Cardiac muscle cell (in vitro differentiated cells and primary cell): ENCODE results near the gene FGGY. TPM values are rescaled to one million over a fixed set of nuclear protein-coding genes. Genes with fewer than 3 reads are reported as not detected.

Source experiments
- DNase-seq, 2 donors: peaks; one replicate each; pipeline versions ENCODE4 v3.0.0 to v3.0.0-alpha.2; 2010 to 2017; ENCODE audit warnings: low read depth in 1 of 2, low spot score in 1 of 2
- H3K27ac ChIP-seq: fragments of 200-600 bp; sonication (generic); 2 replicates; pipeline ENCODE4 v1.5.1; 2016
- H3K27me3 ChIP-seq: fragments of 200-600 bp; sonication (generic); 2 replicates; pipeline ENCODE4 v1.6.0; 2016; ENCODE audit warnings: control low read depth
- H3K36me3 ChIP-seq: fragments of 200-600 bp; sonication (generic); 2 replicates; pipeline ENCODE4 v1.5.1; 2016; ENCODE audit warnings: control low read depth
- H3K4me1 ChIP-seq: fragments of 200-600 bp; sonication (generic); 2 replicates; pipeline ENCODE4 v1.8.1; 2017; ENCODE audit warnings: low read depth, mild to moderate bottlenecking, mixed run types
- H3K4me3 ChIP-seq: fragments of 200-600 bp; sonication (generic); 2 replicates; pipeline ENCODE4 v1.5.1; 2016; ENCODE audit warnings: mild to moderate bottlenecking
- H3K9me3 ChIP-seq: fragments of 200-600 bp; sonication (generic); 2 replicates; pipeline ENCODE4 v1.5.1; 2017; ENCODE audit warnings: low read depth, mild to moderate bottlenecking, control low read depth
- CTCF ChIP-seq: IDR thresholded peaks from 2 replicates; pipeline ENCODE4 v1.5.1; 2012; ENCODE audit warnings: low read depth, mild to moderate bottlenecking, low read length
- polyA plus RNA-seq: library from polyadenylated mRNA; unstranded; fragments of >200 nt; fragmentation: Nextera tagmentation; extraction: Ambion mirVana; gene quantifications from 2 replicates; pipeline ENCODE4 v1.2.1, GENCODE V29; 2016
- total RNA-seq: library from RNA; depleted of rRNA; stranded (reverse); fragments of >200 nt; gene quantifications from 2 replicates; pipeline ENCODE4 v1.2.3, GENCODE V29; 2016

Gene FGGY
- total and polyA plus RNA-seq, 2 experiments from 2014 or later: 9.8 to 14.5 TPM

- Histone ChIP-seq H3K27ac (peak overlapping the region; percentile 16), H3K27me3 (no peaks in the 10 kb centered on the region), H3K4me3 (no peak overlapping the region), H3K4me1 (peaks cover 13% of the 10 kb centered on the region), H3K36me3 (no peaks in the 10 kb centered on the region), H3K9me3 (no peaks in the 10 kb centered on the region)
- no peak for TF ChIP-seq CTCF
- DNase-seq: no peak
Measured at GRCh38 chr1:59690171-59690930, 393.5 kb downstream of the FGGY start.

DNA sequence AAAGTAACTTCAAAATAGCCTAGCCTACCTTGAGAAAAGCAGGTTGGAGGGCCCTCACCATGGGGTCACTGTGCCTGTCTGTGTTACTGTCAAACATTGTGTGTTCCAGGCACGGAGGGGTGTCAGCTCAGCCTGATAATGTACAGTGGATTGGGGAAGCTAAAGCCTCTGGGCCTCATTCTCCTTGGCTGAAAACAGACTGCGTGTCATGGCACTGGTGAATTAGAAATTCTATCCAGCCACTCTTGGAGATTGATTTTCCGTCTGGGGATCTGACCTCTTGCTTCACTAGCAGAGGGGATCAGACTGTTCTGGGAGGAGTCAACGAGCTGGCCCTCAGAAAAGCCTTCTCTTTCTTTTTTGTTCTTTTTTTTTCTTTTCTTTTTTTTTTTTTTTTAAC lies 394.4 kb downstream of the FGGY start:
- no peaks in the 10 kb centered on the region for H3K27me3 ChIP-seq
- peak; percentile 38 to 58 for DNase-seq
- TF ChIP-seq CTCF: no peak
- H3K4me3 ChIP-seq: no peak overlapping the region
- H3K9me3 ChIP-seq: no peaks in the 10 kb centered on the region
- H3K27ac ChIP-seq: peak overlapping the region; percentile 68
- peaks cover 13% of the 10 kb centered on the region for H3K4me1 ChIP-seq
- H3K36me3 ChIP-seq: no peaks in the 10 kb centered on the region

DNA sequence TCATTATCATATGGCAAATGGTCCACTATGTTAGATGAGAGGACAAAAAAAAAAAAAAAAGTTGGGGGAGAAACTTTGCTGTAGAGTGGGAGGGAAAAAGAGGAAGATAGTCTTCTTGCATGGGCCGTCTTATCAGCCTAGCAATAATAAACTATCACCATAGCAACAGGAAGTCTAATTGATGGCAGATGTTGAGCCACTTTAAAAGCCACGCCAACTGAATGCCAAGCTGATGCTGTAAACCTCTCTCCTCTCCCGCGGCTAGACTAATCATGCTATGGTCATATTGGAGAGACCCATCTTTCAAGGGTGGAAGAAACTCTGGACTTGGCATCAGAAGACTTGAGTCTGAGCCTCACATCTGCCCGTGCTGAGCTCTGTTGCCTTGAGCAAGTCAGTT lies 395.7 kb downstream of the FGGY start:
- Histone ChIP-seq H3K4me1 (peaks cover 13% of the 10 kb centered on the region), H3K36me3 (no peaks in the 10 kb centered on the region), H3K27me3 (no peaks in the 10 kb centered on the region), H3K9me3 (no peaks in the 10 kb centered on the region), H3K27ac (no peak overlapping the region), H3K4me3 (no peak overlapping the region)
- no peak for TF ChIP-seq CTCF
- peak in 1 of 2 donors; percentile 92 for DNase-seq

- no peak overlapping the region for H3K4me3 ChIP-seq
- no peak overlapping the region for H3K27ac ChIP-seq
- no peaks in the 10 kb centered on the region for H3K27me3 ChIP-seq
- DNase-seq: no peak
- H3K9me3 ChIP-seq: no peaks in the 10 kb centered on the region
- peaks cover 13% of the 10 kb centered on the region for H3K4me1 ChIP-seq
- TF ChIP-seq CTCF: no peak
- H3K36me3 ChIP-seq: no peaks in the 10 kb centered on the region
Measured at GRCh38 chr1:59693406-59693805, 396.5 kb downstream of the FGGY start.

DNA sequence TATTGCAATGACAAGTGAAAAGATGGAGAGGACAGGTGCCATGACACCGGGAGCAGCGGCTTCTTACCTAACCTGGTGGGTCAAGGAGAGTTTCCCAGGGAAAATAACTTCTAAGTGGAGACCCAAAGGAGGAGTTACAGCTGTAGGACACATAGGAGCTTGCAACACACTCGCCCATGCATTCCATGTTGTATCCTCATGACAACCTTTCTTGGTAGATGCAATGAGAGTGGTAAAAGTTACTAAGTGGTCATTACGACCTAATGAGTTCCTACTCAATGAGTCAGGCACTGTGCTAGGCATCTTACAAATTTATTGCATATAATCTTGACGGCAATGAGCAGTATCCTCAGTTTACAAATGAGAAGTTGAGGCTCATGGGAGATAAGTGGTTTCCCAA lies 398.4 kb downstream of the FGGY start:
- peaks cover 15% of the 10 kb centered on the region for H3K4me1 ChIP-seq
- no peak for DNase-seq
- H3K27me3 ChIP-seq: no peaks in the 10 kb centered on the region
- H3K4me3 ChIP-seq: no peak overlapping the region
- H3K9me3 ChIP-seq: no peaks in the 10 kb centered on the region
- no peak overlapping the region for H3K27ac ChIP-seq
- TF ChIP-seq CTCF: no peak
- H3K36me3 ChIP-seq: no peaks in the 10 kb centered on the region
